GM12865 (cell line): ENCODE data around the gene DOCK7.
"Not testable (repeated sequence)": the region's sequence is repeated elsewhere in the genome, so short reads cannot be mapped to it uniquely, and the experiment has no call there.

ENCODE experiments used
- DNase-seq: peaks from one replicate; pipeline ENCODE4 v3.0.0; 2010; ENCODE audit warnings: low read depth
- H3K4me3 ChIP-seq: 2 replicates; pipeline ENCODE4 v1.5.1; 2011; ENCODE audit warnings: mild to moderate bottlenecking, low read depth, low read length, control low read depth
- TF ChIP-seq, protein P1 (sequence below): IDR thresholded peaks from 2 replicates; pipeline ENCODE4 v1.5.1; 2011; ENCODE audit warnings: low read length, control low read depth, low read depth, inconsistent platforms; ENCODE audit not compliant: insufficient read depth; ENCODE audit errors: missing control alignments

DOCK7 gene

DNA sequence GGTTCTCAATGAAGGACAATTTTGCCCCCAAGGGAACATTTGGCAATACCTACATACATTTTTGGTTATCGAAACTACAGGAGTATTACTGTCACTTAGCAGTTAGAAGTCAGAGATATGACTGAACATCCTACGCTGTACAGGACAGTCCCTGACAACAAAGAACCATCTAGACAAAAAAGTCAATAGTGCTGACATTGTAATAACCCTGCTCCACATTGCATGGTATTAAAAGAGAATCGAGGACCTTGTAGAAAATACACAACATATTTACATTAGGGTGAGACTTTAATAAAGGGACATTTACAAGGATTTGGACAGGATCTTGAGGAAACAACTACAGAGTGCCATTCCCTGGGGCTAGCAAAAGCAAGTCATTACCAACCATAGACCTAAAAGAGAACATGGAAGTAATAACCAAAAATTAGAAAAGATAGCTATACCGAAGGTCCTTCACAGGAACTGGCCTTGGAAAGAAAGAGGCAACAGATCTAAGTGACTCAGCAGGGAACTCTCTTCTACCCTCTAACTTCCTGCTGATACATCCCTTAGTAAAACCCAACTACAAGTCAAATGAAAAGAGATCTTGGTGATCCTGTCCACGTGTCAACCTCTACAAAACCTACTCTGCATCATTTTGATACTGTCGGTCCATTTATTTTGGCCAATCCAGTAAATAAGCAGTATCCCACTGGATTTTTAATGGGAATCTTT, 50.6 kb downstream of the DOCK7 start:
- no peak for DNase-seq
- no peak overlapping the region for H3K4me3 ChIP-seq
- TF ChIP-seq, protein P1, sequence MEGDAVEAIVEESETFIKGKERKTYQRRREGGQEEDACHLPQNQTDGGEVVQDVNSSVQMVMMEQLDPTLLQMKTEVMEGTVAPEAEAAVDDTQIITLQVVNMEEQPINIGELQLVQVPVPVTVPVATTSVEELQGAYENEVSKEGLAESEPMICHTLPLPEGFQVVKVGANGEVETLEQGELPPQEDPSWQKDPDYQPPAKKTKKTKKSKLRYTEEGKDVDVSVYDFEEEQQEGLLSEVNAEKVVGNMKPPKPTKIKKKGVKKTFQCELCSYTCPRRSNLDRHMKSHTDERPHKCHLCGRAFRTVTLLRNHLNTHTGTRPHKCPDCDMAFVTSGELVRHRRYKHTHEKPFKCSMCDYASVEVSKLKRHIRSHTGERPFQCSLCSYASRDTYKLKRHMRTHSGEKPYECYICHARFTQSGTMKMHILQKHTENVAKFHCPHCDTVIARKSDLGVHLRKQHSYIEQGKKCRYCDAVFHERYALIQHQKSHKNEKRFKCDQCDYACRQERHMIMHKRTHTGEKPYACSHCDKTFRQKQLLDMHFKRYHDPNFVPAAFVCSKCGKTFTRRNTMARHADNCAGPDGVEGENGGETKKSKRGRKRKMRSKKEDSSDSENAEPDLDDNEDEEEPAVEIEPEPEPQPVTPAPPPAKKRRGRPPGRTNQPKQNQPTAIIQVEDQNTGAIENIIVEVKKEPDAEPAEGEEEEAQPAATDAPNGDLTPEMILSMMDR: no peak

DNA sequence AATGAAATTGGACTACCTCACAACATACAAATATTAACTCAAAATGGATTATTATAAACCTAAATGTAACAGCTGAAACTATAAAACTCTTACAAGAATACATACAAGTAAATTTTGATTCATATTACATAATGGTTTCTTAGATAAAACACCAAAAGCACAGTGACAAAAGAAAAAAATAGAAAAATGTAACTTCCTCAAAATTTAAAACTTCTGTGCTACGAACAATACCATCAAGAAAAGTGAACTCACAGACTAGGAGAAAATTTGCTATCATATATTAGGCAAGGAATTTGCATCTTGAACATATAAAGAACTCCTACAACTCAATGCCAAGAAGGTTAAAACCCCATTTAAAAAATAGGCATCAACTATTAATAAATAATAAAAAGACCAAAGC, 59.7 kb downstream of the DOCK7 start:
- TF ChIP-seq, protein P1: no peak
- no peak for DNase-seq
- H3K4me3 ChIP-seq: no peak overlapping the region

DNA sequence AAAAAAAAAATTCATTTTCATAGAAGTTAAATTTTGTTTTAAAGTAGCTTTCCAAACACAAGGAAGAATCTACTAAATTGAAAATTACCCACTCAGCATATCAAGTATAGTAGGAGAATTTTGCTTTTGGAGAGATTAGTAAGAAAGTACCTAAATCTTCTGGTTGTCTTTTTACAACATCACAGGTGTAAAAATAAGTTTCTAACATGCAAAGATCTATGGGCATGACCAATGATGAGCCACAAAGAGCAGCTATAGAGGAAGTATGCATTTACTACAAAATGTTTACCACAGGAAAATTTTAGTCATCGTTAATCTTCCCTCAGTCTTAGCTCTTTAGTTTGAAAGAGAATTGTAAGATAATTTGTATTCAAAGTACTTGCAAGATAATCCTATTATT, 62.8 kb downstream of the DOCK7 start:
- TF ChIP-seq, protein P1: no peak
- H3K4me3 ChIP-seq: no peak overlapping the region
- DNase-seq: peak; percentile 27

DNA sequence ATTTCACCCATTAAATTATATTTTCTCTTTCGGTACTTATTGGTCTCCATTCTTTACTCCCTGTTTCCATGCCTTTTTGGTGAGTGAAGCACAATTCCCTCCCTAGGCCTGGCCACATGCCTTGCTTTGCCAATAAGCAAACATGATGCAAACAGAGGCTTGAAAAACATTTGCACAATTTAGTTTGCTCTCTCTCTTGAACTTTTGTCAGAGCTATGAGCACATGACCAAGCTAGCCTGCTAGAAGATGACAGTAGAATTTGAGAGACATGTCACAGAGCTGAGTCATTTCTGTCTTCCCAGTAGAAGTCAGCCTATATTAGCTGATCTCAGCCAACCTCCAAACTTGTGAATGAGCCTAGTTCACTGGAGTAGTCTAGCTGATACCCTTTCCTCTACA, 66.3 kb downstream of the DOCK7 start:
- TF ChIP-seq, protein P1: no peak
- DNase-seq: peak; percentile 54
- no peak overlapping the region for H3K4me3 ChIP-seq

DNA sequence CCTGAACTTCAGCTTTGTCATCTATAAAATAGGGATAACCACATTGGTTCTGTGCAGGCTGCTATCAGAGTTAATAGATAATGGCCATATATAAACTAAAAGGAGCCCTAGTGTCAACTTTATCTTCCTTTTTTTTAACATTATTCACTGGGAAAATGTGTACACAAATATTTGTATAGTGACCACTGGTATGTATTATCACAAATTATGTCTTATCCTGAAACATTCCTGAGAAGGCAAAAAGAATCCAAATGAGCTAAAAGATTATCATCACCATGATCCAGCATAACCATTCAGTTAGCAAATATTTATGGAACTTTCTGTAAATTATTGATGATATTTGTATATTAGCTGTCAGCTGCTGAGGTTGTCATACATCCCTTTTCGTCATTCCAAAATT, 74.3 kb downstream of the DOCK7 start:
- no peak for DNase-seq
- TF ChIP-seq, protein P1: no peak
- no peak overlapping the region for H3K4me3 ChIP-seq

DNA sequence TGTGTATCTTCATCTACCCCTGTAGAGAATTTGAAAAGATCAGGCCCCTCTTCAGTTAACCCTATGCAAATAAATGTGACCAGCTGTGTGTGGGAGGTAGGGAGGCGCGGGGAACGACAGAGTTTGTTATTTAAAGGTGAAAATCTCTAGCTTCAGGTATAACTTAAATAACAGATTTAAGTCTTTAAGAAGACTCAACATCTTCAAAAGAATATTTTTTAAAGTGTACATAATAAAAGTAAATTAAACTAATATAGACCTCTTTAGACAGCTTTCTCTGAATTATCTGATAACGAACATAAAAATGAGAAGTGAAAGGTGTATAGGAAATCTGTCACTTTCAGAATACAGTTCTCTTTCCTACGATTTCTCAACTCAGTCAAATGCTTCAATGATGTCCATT, 74.9 kb downstream of the DOCK7 start:
- TF ChIP-seq, protein P1: no peak
- DNase-seq: peak; percentile 17
- peak overlapping the region; percentile 15 for H3K4me3 ChIP-seq

DNA sequence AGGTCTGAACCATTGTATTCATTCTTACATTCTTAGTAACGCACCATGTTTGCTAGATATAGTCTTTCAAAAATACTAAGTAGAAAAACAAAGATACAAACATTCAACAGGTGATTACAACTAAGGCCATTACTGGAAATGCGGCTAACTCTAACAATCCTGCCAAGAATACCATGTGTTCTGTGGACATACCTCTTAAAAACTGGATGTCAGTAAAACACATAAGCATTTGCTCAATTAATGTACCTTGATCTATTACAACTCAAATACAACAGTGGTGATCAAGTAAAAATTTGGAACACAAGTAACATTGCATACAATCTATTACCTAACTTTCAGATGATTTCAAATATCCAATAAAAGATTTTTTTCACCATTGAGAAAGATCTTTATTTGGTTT, 75.4 kb downstream of the DOCK7 start:
- no peak for DNase-seq
- TF ChIP-seq, protein P1: no peak
- H3K4me3 ChIP-seq: no peak overlapping the region

DNA sequence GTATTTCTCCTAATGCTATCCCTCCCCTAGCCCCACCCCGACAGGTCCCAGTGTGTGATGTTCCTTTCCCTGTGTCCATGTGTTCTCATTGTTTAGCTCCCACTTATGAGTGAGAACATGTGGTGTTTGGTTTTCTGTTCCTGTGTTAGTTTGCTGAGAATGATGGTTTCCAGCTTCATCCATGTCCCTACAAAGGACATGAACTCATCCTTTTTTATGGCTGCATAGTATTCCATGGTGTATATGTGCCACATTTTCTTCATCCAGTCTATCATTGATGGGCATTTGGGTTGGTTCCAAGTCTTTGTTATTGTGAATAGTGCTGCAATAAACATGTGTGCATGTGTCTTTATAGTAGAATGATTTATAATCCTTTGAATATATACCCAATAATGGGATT, 77.6 kb downstream of the DOCK7 start:
- H3K4me3 ChIP-seq, DNase-seq: not testable (repeated sequence)
